ENCODE results near the gene MXRA8.

- TF ChIP-seq CTCF (IDR thresholded peaks at IDR 0.05) (no peak), POLR2A (IDR thresholded peaks at IDR 0.05) (no peak)
Measured at GRCh38 chr1:1353389-1354151, 4.8 kb downstream of the MXRA8 start.
